HEK293 (cell line): Measurements from ENCODE around the gene BMERB1.

Experiments used
- CTCF ChIA-PET: fragments of 350-600 bp; formaldehyde crosslinking; extraction: SDS; loops from one replicate; lab custom pipeline; 2021; ENCODE audit warnings: antibody characterized with exemption; lab: Yijun Ruan, JAX
- POLR2A ChIA-PET: fragments of 300-600 bp; formaldehyde crosslinking; extraction: SDS; loops from one replicate; lab custom pipeline; 2020; ENCODE audit warnings: antibody characterized with exemption, inconsistent platforms; lab: Yijun Ruan, JAX
- H3K27ac ChIP-seq: fragments of 200-500 bp; sonication (Bioruptor generic); 2 replicates; pipeline ENCODE4 v1.5.1; 2014; ENCODE audit warnings: low read depth, low read length, control low read depth, inconsistent platforms; ENCODE audit errors: extremely low read depth
- H3K36me3 ChIP-seq, 2 experiments: fragments of 200-500 bp in 1 of 2; sonication (Bioruptor generic) in 1 of 2; 1 replicate in 1 of 2; 2 replicates in 1 of 2; pipeline ENCODE4 v1.5.1; 2014 to 2017; ENCODE audit warnings: inconsistent platforms in 2 of 2, low read length in 2 of 2; ENCODE audit not compliant: control insufficient read depth in 2 of 2, insufficient read depth in 1 of 2
- H3K4me1 ChIP-seq: fragments of 200-500 bp; sonication (Bioruptor generic); 2 replicates; pipeline ENCODE4 v1.5.1; 2014; ENCODE audit warnings: mild to moderate bottlenecking, low read length, inconsistent platforms; ENCODE audit not compliant: control insufficient read depth, insufficient read depth
- H3K4me3 ChIP-seq: 2 replicates; pipeline ENCODE4 v1.5.1; 2011; ENCODE audit warnings: low read depth, mild to moderate bottlenecking, control low read depth, low read length, moderate library complexity
- H3K9me3 ChIP-seq: fragments of 200-500 bp; sonication (Bioruptor generic); 2 replicates; pipeline ENCODE4 v1.5.1; 2014; ENCODE audit warnings: low read depth, low read length, inconsistent platforms; ENCODE audit not compliant: control insufficient read depth, insufficient read depth
- FEZF1 ChIP-seq: fragments of 450-650 bp; formaldehyde crosslinking; IDR thresholded peaks from 2 replicates; pipeline ENCODE4 v1.5.1; 2016; ENCODE audit warnings: missing biosample characterization, missing genetic modification characterization
- KLF9 ChIP-seq: fragments of 450-650 bp; formaldehyde crosslinking; IDR thresholded peaks from 2 replicates; pipeline ENCODE4 v1.5.1; 2016; ENCODE audit warnings: missing biosample characterization, missing genetic modification characterization, low read depth
- PRDM1 ChIP-seq: fragments of 450-650 bp; formaldehyde crosslinking; IDR thresholded peaks from 2 replicates; pipeline ENCODE4; 2016; ENCODE audit warnings: missing biosample characterization, missing genetic modification characterization
- SCRT2 ChIP-seq: fragments of 450-650 bp; formaldehyde crosslinking; IDR thresholded peaks from 2 replicates; pipeline ENCODE4 v1.5.1; 2016; ENCODE audit warnings: missing biosample characterization, missing genetic modification characterization
- ZBTB21 ChIP-seq: fragments of 450-650 bp; formaldehyde crosslinking; IDR thresholded peaks from 2 replicates; pipeline ENCODE4 v1.5.1; 2017; ENCODE audit warnings: missing biosample characterization, missing genetic modification characterization
- ZFHX2 ChIP-seq: fragments of 450-650 bp; formaldehyde crosslinking; conservative IDR thresholded peaks from 2 replicates; pipeline ENCODE4 v1.5.1; 2016; ENCODE audit warnings: missing biosample characterization, missing genetic modification characterization
- ZFP69B ChIP-seq: fragments of 450-650 bp; formaldehyde crosslinking; IDR thresholded peaks from 2 replicates; pipeline ENCODE4 v1.5.1; 2016; ENCODE audit warnings: missing biosample characterization, missing genetic modification characterization
- ZNF155 ChIP-seq: fragments of 450-650 bp; formaldehyde crosslinking; IDR thresholded peaks from 2 replicates; pipeline ENCODE4 v1.5.1; 2016; ENCODE audit warnings: missing biosample characterization, missing genetic modification characterization
- ZNF157 ChIP-seq: fragments of 450-650 bp; formaldehyde crosslinking; IDR thresholded peaks from 2 replicates; pipeline ENCODE4 v1.5.1; 2016; ENCODE audit warnings: missing biosample characterization, missing genetic modification characterization
- ZNF16 ChIP-seq: fragments of 450-650 bp; formaldehyde crosslinking; IDR thresholded peaks from 2 replicates; pipeline ENCODE4 v1.5.1; 2016; ENCODE audit warnings: low read depth, missing biosample characterization, missing genetic modification characterization
- ZNF202 ChIP-seq: fragments of 450-650 bp; formaldehyde crosslinking; IDR thresholded peaks from 2 replicates; pipeline ENCODE4 v1.5.1; 2016; ENCODE audit warnings: missing biosample characterization, missing genetic modification characterization, borderline replicate concordance
- ZNF221 ChIP-seq: fragments of 450-650 bp; formaldehyde crosslinking; IDR thresholded peaks from 2 replicates; pipeline ENCODE4 v1.5.1; 2017; ENCODE audit warnings: missing biosample characterization, missing genetic modification characterization, borderline replicate concordance
- ZNF292 ChIP-seq: fragments of 450-650 bp; formaldehyde crosslinking; IDR thresholded peaks from 2 replicates; pipeline ENCODE4 v1.5.1; 2016; ENCODE audit warnings: low read depth, missing biosample characterization, missing genetic modification characterization, borderline replicate concordance
- ZNF423 ChIP-seq: fragments of 450-650 bp; formaldehyde crosslinking; IDR thresholded peaks from 2 replicates; pipeline ENCODE4 v1.5.1; 2016; ENCODE audit warnings: missing biosample characterization, missing genetic modification characterization
- ZNF548 ChIP-seq: fragments of 450-650 bp; formaldehyde crosslinking; IDR thresholded peaks from 2 replicates; pipeline ENCODE4 v1.5.1; 2016; ENCODE audit warnings: missing biosample characterization, missing genetic modification characterization
- ZNF596 ChIP-seq: fragments of 450-650 bp; IDR thresholded peaks from 2 replicates; pipeline ENCODE4 v1.5.0; 2018; ENCODE audit warnings: missing biosample characterization, mild to moderate bottlenecking, missing genetic modification characterization, moderate library complexity
- ZNF626 ChIP-seq: fragments of 450-650 bp; sonication (Bioruptor Pico); formaldehyde crosslinking; IDR thresholded peaks from 2 replicates; pipeline ENCODE4 v1.5.1; 2018; ENCODE audit warnings: missing biosample characterization, missing genetic modification characterization, inconsistent platforms
- ZXDB ChIP-seq: fragments of 450-650 bp; formaldehyde crosslinking; IDR thresholded peaks from 2 replicates; pipeline ENCODE4 v1.5.1; 2016; ENCODE audit warnings: missing biosample characterization, missing genetic modification characterization
- TF ChIP-seq, protein P1 (sequence below): fragments of 450-650 bp; IDR thresholded peaks from 2 replicates; pipeline ENCODE4 v1.5.1; 2018; ENCODE audit warnings: missing biosample characterization, missing genetic modification characterization
- TF ChIP-seq, protein P2 (sequence below): fragments of 450-650 bp; formaldehyde crosslinking; IDR thresholded peaks from 2 replicates; pipeline ENCODE4 v1.5.1; 2016; ENCODE audit warnings: missing biosample characterization, missing genetic modification characterization
- TF ChIP-seq, protein P3 (sequence below): fragments of 450-650 bp; IDR thresholded peaks from 2 replicates; pipeline ENCODE4 v1.5.1; 2018; ENCODE audit warnings: missing biosample characterization, mild to moderate bottlenecking, missing genetic modification characterization
- TF ChIP-seq, protein P4 (sequence below): fragments of 450-650 bp; formaldehyde crosslinking; IDR thresholded peaks from 2 replicates; pipeline ENCODE4 v1.5.1; 2016; ENCODE audit warnings: missing biosample characterization, missing genetic modification characterization
- TF ChIP-seq, protein P5 (sequence below): fragments of 450-650 bp; formaldehyde crosslinking; IDR thresholded peaks from 2 replicates; pipeline ENCODE4 v1.5.1; 2016; ENCODE audit warnings: missing biosample characterization, missing genetic modification characterization

The BMERB1 gene

DNA sequence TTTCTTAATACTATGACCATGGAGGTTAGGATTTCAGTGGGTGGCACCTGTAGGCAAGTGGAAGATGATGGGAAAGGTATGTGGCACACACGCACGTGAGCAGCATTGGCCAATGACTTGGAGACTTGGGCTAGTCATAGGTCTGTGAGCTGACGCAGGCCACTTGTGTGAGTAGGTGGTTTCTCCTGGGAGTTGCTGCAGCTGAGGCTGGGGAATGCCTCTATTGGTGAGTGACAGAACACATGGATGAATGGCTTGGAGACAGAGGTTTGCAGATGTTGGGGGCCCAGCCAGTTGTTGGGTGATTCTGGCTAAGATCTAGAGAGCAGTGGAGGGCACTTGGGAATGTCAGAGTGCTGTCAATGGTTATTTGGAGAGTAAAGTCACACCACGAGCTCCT lies 144.4 kb downstream of the BMERB1 start:
- POLR2A ChIA-PET: interaction anchor here (0.6 kb wide), 2 partner anchors 22 to 251 kb away, joined by 3 to 4 read pairs; no protein-coding TSS in a partner anchor
- H3K4me3 ChIP-seq: no peak overlapping the region
- H3K9me3 ChIP-seq: no peaks in the 10 kb centered on the region
- CTCF ChIA-PET: no interaction called here
- H3K27ac ChIP-seq: no peak overlapping the region
- no peaks in the 10 kb centered on the region for H3K4me1 ChIP-seq
- no peaks in the 10 kb centered on the region for H3K36me3 ChIP-seq
- no peak for TF ChIP-seq ZNF157 (tag by site-specific recombination)
- TF ChIP-seq KLF9 (tag by site-specific recombination): no peak
- no peak for TF ChIP-seq ZNF626 (tag by site-specific recombination)
- TF ChIP-seq ZNF202: no peak
- no peak for TF ChIP-seq ZNF155
- TF ChIP-seq ZNF548 (tag by site-specific recombination): no peak
- TF ChIP-seq, protein P1, sequence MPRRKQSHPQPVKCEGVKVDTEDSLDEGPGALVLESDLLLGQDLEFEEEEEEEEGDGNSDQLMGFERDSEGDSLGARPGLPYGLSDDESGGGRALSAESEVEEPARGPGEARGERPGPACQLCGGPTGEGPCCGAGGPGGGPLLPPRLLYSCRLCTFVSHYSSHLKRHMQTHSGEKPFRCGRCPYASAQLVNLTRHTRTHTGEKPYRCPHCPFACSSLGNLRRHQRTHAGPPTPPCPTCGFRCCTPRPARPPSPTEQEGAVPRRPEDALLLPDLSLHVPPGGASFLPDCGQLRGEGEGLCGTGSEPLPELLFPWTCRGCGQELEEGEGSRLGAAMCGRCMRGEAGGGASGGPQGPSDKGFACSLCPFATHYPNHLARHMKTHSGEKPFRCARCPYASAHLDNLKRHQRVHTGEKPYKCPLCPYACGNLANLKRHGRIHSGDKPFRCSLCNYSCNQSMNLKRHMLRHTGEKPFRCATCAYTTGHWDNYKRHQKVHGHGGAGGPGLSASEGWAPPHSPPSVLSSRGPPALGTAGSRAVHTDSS (tag by site-specific recombination): no peak
- TF ChIP-seq ZNF596 (tag by site-specific recombination): no peak
- TF ChIP-seq PRDM1: no peak
- TF ChIP-seq, protein P2, sequence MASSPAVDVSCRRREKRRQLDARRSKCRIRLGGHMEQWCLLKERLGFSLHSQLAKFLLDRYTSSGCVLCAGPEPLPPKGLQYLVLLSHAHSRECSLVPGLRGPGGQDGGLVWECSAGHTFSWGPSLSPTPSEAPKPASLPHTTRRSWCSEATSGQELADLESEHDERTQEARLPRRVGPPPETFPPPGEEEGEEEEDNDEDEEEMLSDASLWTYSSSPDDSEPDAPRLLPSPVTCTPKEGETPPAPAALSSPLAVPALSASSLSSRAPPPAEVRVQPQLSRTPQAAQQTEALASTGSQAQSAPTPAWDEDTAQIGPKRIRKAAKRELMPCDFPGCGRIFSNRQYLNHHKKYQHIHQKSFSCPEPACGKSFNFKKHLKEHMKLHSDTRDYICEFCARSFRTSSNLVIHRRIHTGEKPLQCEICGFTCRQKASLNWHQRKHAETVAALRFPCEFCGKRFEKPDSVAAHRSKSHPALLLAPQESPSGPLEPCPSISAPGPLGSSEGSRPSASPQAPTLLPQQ: no peak
- no peak for TF ChIP-seq ZNF221 (tag by site-specific recombination)
- TF ChIP-seq, protein P3, sequence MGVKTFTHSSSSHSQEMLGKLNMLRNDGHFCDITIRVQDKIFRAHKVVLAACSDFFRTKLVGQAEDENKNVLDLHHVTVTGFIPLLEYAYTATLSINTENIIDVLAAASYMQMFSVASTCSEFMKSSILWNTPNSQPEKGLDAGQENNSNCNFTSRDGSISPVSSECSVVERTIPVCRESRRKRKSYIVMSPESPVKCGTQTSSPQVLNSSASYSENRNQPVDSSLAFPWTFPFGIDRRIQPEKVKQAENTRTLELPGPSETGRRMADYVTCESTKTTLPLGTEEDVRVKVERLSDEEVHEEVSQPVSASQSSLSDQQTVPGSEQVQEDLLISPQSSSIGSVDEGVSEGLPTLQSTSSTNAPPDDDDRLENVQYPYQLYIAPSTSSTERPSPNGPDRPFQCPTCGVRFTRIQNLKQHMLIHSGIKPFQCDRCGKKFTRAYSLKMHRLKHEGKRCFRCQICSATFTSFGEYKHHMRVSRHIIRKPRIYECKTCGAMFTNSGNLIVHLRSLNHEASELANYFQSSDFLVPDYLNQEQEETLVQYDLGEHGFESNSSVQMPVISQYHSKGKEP: no peak

DNA sequence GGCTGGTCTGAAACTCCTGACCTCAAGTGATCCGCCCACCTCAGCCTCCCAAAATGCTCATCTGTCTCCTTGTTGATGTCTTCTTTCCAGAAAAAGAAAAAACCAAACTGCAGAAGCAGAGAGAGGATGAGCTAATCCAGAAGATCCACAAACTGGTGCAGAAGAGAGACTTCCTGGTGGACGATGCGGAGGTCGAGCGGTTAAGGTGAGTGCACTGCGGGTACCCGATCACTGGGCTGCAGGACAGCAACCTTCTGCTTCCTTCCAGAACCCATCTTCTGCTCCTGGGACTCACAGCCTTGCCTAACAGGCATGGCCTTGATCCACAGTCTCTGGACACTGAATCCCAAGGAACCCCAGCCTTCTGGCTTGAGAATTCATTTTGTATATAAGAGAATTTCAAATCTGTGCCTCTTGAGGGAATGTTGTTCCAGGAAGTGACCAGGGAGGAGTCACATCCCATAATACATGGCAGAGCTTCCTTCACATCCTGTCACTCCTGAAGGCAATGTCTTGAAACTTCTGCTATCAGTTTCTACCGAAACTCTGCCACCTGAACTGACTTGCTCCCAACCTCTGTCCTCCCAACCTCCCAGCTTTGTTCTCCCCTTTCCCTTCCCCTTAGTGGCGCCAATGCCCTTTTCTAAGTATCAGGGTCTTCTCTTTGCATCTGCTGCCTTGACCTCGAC lies 146.9 kb downstream of the BMERB1 start:
- ChIA-PET POLR2A (no interaction called here), CTCF (interaction anchor here (0.6 kb wide), 2 partner anchors 22 to 62 kb away, joined by 4 read pairs; partner anchors contain the start of gene MARF1)
- TF ChIP-seq ZFHX2 (tag by site-specific recombination) (no peak), ZXDB (no peak), ZFP69B (no peak)
- TF ChIP-seq, protein P4, sequence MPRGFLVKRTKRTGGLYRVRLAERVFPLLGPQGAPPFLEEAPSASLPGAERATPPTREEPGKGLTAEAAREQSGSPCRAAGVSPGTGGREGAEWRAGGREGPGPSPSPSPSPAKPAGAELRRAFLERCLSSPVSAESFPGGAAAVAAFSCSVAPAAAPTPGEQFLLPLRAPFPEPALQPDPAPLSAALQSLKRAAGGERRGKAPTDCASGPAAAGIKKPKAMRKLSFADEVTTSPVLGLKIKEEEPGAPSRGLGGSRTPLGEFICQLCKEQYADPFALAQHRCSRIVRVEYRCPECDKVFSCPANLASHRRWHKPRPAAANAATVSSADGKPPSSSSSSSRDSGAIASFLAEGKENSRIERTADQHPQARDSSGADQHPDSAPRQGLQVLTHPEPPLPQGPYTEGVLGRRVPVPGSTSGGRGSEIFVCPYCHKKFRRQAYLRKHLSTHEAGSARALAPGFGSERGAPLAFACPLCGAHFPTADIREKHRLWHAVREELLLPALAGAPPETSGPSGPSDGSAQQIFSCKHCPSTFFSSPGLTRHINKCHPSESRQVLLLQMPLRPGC (tag by site-specific recombination): no peak
- Histone ChIP-seq H3K4me1 (no peaks in the 10 kb centered on the region), H3K27ac (no peak overlapping the region), H3K4me3 (no peak overlapping the region), H3K9me3 (no peaks in the 10 kb centered on the region), H3K36me3 (no peaks in the 10 kb centered on the region)

DNA sequence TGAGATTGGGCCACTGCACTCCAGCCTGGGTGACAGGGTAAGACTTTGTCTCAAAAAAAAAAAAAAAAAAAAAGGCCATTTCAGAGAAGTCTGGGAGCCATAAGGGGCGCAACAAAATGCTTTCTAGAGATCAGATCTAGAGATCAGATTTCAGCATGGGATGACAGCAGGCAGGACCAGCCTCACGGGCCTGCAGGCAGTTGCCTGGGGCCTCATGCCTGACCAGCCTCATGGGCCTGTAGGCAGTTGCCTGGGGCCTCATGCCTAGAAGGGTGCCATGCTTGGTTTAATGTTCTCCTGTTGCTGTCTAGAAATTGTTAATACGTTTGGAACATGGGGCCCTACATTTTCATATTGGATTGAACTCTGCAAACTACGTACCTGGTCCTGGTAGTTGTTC lies 149.1 kb downstream of the BMERB1 start:
- Histone ChIP-seq H3K4me3 (no peak overlapping the region), H3K36me3 (no peaks in the 10 kb centered on the region), H3K4me1 (no peaks in the 10 kb centered on the region), H3K27ac (no peak overlapping the region), H3K9me3 (no peaks in the 10 kb centered on the region)
- POLR2A ChIA-PET: no interaction called here
- CTCF ChIA-PET: no interaction called here
- TF ChIP-seq ZBTB21 (tag by site-specific recombination): no peak
- TF ChIP-seq SCRT2 (tag by site-specific recombination): no peak
- no peak for TF ChIP-seq ZNF292 (tag by site-specific recombination)
- TF ChIP-seq ZNF16 (tag by site-specific recombination): no peak
- TF ChIP-seq ZNF423 (tag by site-specific recombination): no peak
- TF ChIP-seq, protein P5, sequence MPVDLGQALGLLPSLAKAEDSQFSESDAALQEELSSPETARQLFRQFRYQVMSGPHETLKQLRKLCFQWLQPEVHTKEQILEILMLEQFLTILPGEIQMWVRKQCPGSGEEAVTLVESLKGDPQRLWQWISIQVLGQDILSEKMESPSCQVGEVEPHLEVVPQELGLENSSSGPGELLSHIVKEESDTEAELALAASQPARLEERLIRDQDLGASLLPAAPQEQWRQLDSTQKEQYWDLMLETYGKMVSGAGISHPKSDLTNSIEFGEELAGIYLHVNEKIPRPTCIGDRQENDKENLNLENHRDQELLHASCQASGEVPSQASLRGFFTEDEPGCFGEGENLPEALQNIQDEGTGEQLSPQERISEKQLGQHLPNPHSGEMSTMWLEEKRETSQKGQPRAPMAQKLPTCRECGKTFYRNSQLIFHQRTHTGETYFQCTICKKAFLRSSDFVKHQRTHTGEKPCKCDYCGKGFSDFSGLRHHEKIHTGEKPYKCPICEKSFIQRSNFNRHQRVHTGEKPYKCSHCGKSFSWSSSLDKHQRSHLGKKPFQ (tag by site-specific recombination): no peak
- TF ChIP-seq, protein P4 (tag by site-specific recombination): no peak
- TF ChIP-seq FEZF1 (tag by site-specific recombination): no peak
